Heart left ventricle (tissue), 13 donors: ENCODE data around the gene GPR85.

ENCODE experiments used
- CTCF ChIP-seq, 12 donors: fragments of 200-600 bp; sonication (generic) in 4 of 12; IDR thresholded peaks; one replicate each; pipeline versions ENCODE4 v1.5.0 to v1.8.0; 2018 to 2022; ENCODE audit warnings: antibody characterized with exemption in 12 of 12, mild to moderate bottlenecking in 5 of 12
- POLR2A ChIP-seq, 2 donors: fragments of 450-650 bp; IDR thresholded peaks; one replicate each; pipeline ENCODE4 v1.6.1; 2017; ENCODE audit warnings: antibody characterized with exemption in 2 of 2, mild to moderate bottlenecking in 2 of 2, moderate library complexity in 2 of 2
- donor health status: ischemic (EF 13 %, LVEDD 7.1; RV severe dilation, severe dysfunction).
- donor health status: DM: no; HTN: yes; CAD: no.
- donor health status: DM: no; HTN: no; CAD: no.
- donor health status: ischemic (EF 25% LVEDD 6.9; RV normal size, moderate dysfunction).
- donor health status: ischemic (EF 25% LVEDD 5.7; RV mildly dilated, moderate dysfunction).
- donor health status: ischemic (EF 35%, LVEDD 5.7; RV mildly dilated, moderate dysfunction).
- donor health status: nonischemic (EF 11% LVEDD 7.7; RV severe dilation, severe dysfunction).
- donor health status: DM: yes; HTN: yes; CAD: no.
- donor health status: PGD.
- donor health status: ischemic (EF 29% LVEDD 5.4; RV normal size, mild dysfunction).
- donor health status: nonischemic (EF 23%, LVEDD 6.1; RV moderate dilation, normal function).

GRCh38 chr7:113099284-113099919, 12.8 kb upstream of the GPR85 start:
- TF ChIP-seq CTCF (IDR thresholded peaks at IDR 0.05), result no peak
- TF ChIP-seq POLR2A (IDR thresholded peaks at IDR 0.05), result no peak
